H1 (cell line): ENCODE data around the gene COL19A1. TPM values are rescaled to one million over a fixed set of nuclear protein-coding genes. Genes with fewer than 3 reads are reported as not detected.

ENCODE experiments used
- ASH2L ChIP-seq: fragments of 200-600, 300-600 bp; sonication (generic); IDR thresholded peaks from one replicate; pipeline ENCODE4 v1.7.1; 2017; ENCODE audit warnings: low read length
- CHD2 ChIP-seq: IDR thresholded peaks from 2 replicates; pipeline ENCODE4 v1.6.1; 2012; ENCODE audit warnings: low read length, improper control_type of control experiment
- GTF2F1 ChIP-seq: IDR thresholded peaks from 2 replicates; pipeline ENCODE4 v1.6.1; 2012; ENCODE audit warnings: low read depth, low read length, improper control_type of control experiment, borderline replicate concordance
- HDAC2 ChIP-seq, 2 experiments: fragments of 300-600 bp in 1 of 2; sonication (generic) in 1 of 2; IDR thresholded peaks; 2 replicates each; pipeline ENCODE4 v1.6.1; 2011 to 2012; ENCODE audit warnings: low read depth in 2 of 2, low read length in 2 of 2, mild to moderate bottlenecking in 2 of 2, moderate library complexity in 2 of 2, borderline replicate concordance in 1 of 2, inconsistent platforms in 1 of 2
- KDM4A ChIP-seq: IDR thresholded peaks from one replicate; pipeline ENCODE4 v1.7.1; 2012; ENCODE audit warnings: low read depth, mild to moderate bottlenecking, moderate library complexity, low read length, inconsistent platforms; ENCODE audit not compliant: severe bottlenecking
- RAD21 ChIP-seq, 2 experiments: IDR thresholded peaks in 1 of 2; conservative IDR thresholded peaks in 1 of 2; 2 replicates each; pipeline ENCODE4 v1.6.1; 2011; ENCODE audit warnings: low read depth in 2 of 2, low read length in 2 of 2, improper control_type of control experiment in 1 of 2, inconsistent platforms in 1 of 2, mild to moderate bottlenecking in 1 of 2, moderate library complexity in 1 of 2
- TBP ChIP-seq: IDR thresholded peaks from 2 replicates; pipeline ENCODE4 v1.6.1; 2011; ENCODE audit warnings: low read depth, low read length, improper control_type of control experiment
- polyA plus RNA-seq, 7 experiments: library from polyadenylated mRNA; depleted of rRNA in 3 of 7; stranded (reverse) in 5 of 7; unstranded in 2 of 7; fragments of >200 nt in 5 of 7; fragments of 200-250 nt in 2 of 7; gene quantifications; 1 replicate in 5 of 7; 2 replicates in 1 of 7; 4 replicates in 1 of 7; pipeline versions ENCODE4 v1.2.1 to v1.2.3, GENCODE V29; 2011 to 2013; ENCODE audit warnings: missing spikeins in 2 of 7, mixed read lengths in 2 of 7
- total RNA-seq: library from RNA; stranded (reverse); fragmentation: NEBNext Ultra II Directional; extraction: Animal tissue kit (Norgen Biotek cat#: 25700); gene quantifications from 2 replicates; pipeline ENCODE4 v1.2.1, GENCODE V29; 2021

COL19A1 gene
- total and polyA plus RNA-seq, 2 of the 8 experiments (the other 6 are each of a cell fraction or from before 2014, with no cell fraction given): not detected

DNA sequence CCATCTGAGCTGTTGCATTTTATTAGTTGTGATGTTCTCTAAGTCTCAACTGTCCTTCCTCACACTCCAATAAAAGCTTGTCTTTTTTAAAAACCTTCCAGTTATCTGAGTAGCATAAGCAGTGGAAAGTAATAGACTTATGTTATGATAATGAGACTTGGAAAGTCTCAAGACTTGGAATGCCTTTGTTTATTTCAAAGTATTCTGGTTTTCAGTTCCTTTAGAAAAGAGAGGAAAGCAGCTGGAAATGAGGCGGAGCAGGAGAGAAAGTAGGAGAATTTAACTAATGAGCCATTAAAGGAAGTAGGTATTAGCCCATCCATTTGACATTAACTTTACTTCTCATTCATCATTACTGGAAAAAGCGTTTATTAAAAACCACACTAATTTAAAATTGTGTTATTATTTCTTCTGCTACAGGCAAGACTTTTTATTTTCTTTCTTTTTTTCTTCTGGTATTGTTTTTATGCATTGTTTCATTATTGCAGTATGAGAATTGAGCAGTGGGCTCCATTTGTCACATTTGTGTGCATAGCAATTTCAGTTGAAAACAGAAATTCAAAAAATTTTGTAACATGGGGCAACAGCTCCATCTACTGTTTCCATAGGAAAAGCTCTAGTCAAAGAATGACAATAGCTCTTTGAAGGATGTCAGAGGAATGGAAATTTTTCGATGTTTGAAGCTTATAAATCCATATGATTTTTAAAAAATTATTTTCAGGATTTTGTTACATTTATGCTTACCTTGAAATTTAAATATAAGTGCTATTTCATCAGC, 241.7 kb downstream of the COL19A1 start (continued):
- TF ChIP-seq RAD21 (IDR thresholded peaks at IDR 0.05 in 1 of 2, conservative IDR thresholded peaks at IDR 0.05 in 1 of 2; ENCODE audit: low read depth in 2 of 2, low read length in 2 of 2): peak; percentile 81 to 84
- TF ChIP-seq CHD2: no peak
- TF ChIP-seq KDM4A: no peak
- TF ChIP-seq GTF2F1: no peak
- TF ChIP-seq HDAC2 (IDR thresholded peaks at IDR 0.05; ENCODE audit: borderline replicate concordance in 1 of 2, low read depth in 2 of 2, low read length in 2 of 2): no peak
- TF ChIP-seq TBP: no peak
- no peak for TF ChIP-seq ASH2L
